Measurements from ENCODE around the gene SCAPER. TPM values are rescaled to one million over a fixed set of nuclear protein-coding genes. Genes with fewer than 3 reads are reported as not detected.

SCAPER gene
- total RNA-seq, 1 experiment from 2014 or later, result 14.7 TPM

GRCh38 chr15:76345583-76345879 lies 559.6 kb downstream of the SCAPER start:
- Histone ChIP-seq H3K4me3 (replicated peaks in 1 of 2; ENCODE audit: low read depth in 1 of 2, low read length in 2 of 2) (peak overlapping the region; percentile 52 to 62), H3K27me3 (ENCODE audit: insufficient read depth, low read length) (no peaks in the 10 kb centered on the region), H3K36me3 (ENCODE audit: control insufficient read depth in 1 of 2, insufficient read depth in 2 of 2, low read length in 2 of 2) (peaks cover 0 to 4% of the 10 kb centered on the region in 2 experiments; a peak in 2 of 4 replicates), H3K27ac (ENCODE audit: low read depth, low read length) (peak overlapping the region; percentile 63; the same call in 1 of the 2 replicates), H3K9me3 (ENCODE audit: control insufficient read depth in 1 of 2, insufficient read depth in 1 of 2, low read depth in 1 of 2, low read length in 2 of 2) (no peaks in the 10 kb centered on the region), H3K4me1 (ENCODE audit: control insufficient read depth in 1 of 2, insufficient read depth in 2 of 2, low read length in 2 of 2) (peaks cover 5 to 11% of the 10 kb centered on the region in 2 experiments; a peak in 2 of 4 replicates), H3K9me2 (ENCODE audit: insufficient read depth) (no peaks in the 10 kb centered on the region), H3K79me2 (ENCODE audit: insufficient read depth, low read length) (no peaks in the 10 kb centered on the region), H2AFZ (ENCODE audit: low read depth, low read length, poor library complexity, severe bottlenecking) (no peak overlapping the region), H3K9ac (ENCODE audit: low read length) (peak overlapping the region; percentile 67), H4K20me1 (ENCODE audit: insufficient read depth) (no peaks in the 10 kb centered on the region), H3K4me2 (ENCODE audit: low read length) (peak overlapping the region; percentile 84)
- POLR2A ChIA-PET, result interaction anchor here (0.8 to 6.6 kb wide), 2 partner anchors 9 to 521 kb away, joined by 3 to 39 read pairs; partner anchors contain the start of gene ISL2
- TSS peak; percentile 59 for BruUV-seq (replicated peaks)
- TF ChIP-seq YY1 (IDR thresholded peaks at IDR 0.05; ENCODE audit: extremely low read depth, insufficient replicate concordance, low read depth, low read length) (no peak), POLR2A (IDR thresholded peaks at IDR 0.05; ENCODE audit: borderline replicate concordance, extremely low read depth, insufficient read depth, insufficient read length) (no peak), SRF (IDR thresholded peaks at IDR 0.05; ENCODE audit: low read depth) (no peak), POLR2AphosphoS5 (IDR thresholded peaks at IDR 0.05; ENCODE audit: low read depth, low read length) (no peak), EGR1 (IDR thresholded peaks at IDR 0.05; ENCODE audit: low read depth) (no peak), ZFX (IDR thresholded peaks at IDR 0.05) (no peak)
- DNase-seq (ENCODE audit: low read depth, low spot score) (no peak), ATAC-seq (peak; percentile 19)
- CTCF ChIA-PET, result interaction anchor here (1.1 kb wide), 1 partner anchor 12 kb away, joined by 3 read pairs; no protein-coding TSS in a partner anchor
- RAD21 ChIA-PET (ENCODE audit: low non-redundant PET in 1 of 2, low total read pairs in 2 of 2, uncharacterized antibody in 2 of 2, unreplicated experiment in 2 of 2), result no interaction called here
- intact Hi-C loops (cut with micrococcal nuclease), result no loop called here

GRCh38 chr15:76344893-76345582 lies 560.1 kb downstream of the SCAPER start:
- Histone ChIP-seq H3K9me2 (ENCODE audit: insufficient read depth) (no peaks in the 10 kb centered on the region), H4K20me1 (ENCODE audit: insufficient read depth) (no peaks in the 10 kb centered on the region), H3K27ac (ENCODE audit: low read depth, low read length) (no peak overlapping the region), H3K4me1 (ENCODE audit: control insufficient read depth in 1 of 2, insufficient read depth in 2 of 2, low read length in 2 of 2) (peaks cover 5 to 11% of the 10 kb centered on the region in 2 experiments; a peak in 2 of 4 replicates), H3K36me3 (ENCODE audit: control insufficient read depth in 1 of 2, insufficient read depth in 2 of 2, low read length in 2 of 2) (peaks cover 0 to 4% of the 10 kb centered on the region in 2 experiments; a peak in 2 of 4 replicates), H3K9ac (ENCODE audit: low read length) (peak overlapping the region; percentile 67), H3K4me2 (ENCODE audit: low read length) (peak overlapping the region; percentile 84), H3K9me3 (ENCODE audit: control insufficient read depth in 1 of 2, insufficient read depth in 1 of 2, low read depth in 1 of 2, low read length in 2 of 2) (no peaks in the 10 kb centered on the region), H2AFZ (ENCODE audit: low read depth, low read length, poor library complexity, severe bottlenecking) (no peak overlapping the region), H3K27me3 (ENCODE audit: insufficient read depth, low read length) (no peaks in the 10 kb centered on the region), H3K4me3 (replicated peaks in 1 of 2; ENCODE audit: low read depth in 1 of 2, low read length in 2 of 2) (peak overlapping the region in 1 of 2 experiments; percentile 62; a peak in 1 of 4 replicates), H3K79me2 (ENCODE audit: insufficient read depth, low read length) (no peaks in the 10 kb centered on the region)
- TF ChIP-seq POLR2AphosphoS5 (IDR thresholded peaks at IDR 0.05; ENCODE audit: low read depth, low read length), result no peak
- TF ChIP-seq TCF7L2 (IDR thresholded peaks at IDR 0.05; ENCODE audit: borderline replicate concordance, extremely low read depth, insufficient read depth, insufficient read length), result no peak
- TF ChIP-seq SRF (IDR thresholded peaks at IDR 0.05; ENCODE audit: low read depth), result no peak
- no peak for TF ChIP-seq SIN3A (IDR thresholded peaks at IDR 0.05; ENCODE audit: low read depth)
- no peak for TF ChIP-seq ELF1 (IDR thresholded peaks at IDR 0.05; ENCODE audit: borderline replicate concordance, low read depth)
- no peak for TF ChIP-seq RAD21 (IDR thresholded peaks at IDR 0.05; ENCODE audit: low read depth)
- no peak for TF ChIP-seq ATF3 (IDR thresholded peaks at IDR 0.05)
- no peak for TF ChIP-seq MAX (IDR thresholded peaks at IDR 0.05)
- no peak for DNase-seq (ENCODE audit: low read depth, low spot score)
- intact Hi-C loops (cut with micrococcal nuclease), result no loop called here
- POLR2A ChIA-PET, result interaction anchor here (0.8 to 6.6 kb wide), 2 partner anchors 9 to 521 kb away, joined by 3 to 39 read pairs; partner anchors contain the start of gene ISL2
- no peak for ATAC-seq
- RAD21 ChIA-PET (ENCODE audit: low non-redundant PET in 1 of 2, low total read pairs in 2 of 2, uncharacterized antibody in 2 of 2, unreplicated experiment in 2 of 2), result no interaction called here
- BruUV-seq (replicated peaks), result no TSS peak
- CTCF ChIA-PET, result interaction anchor here (1.1 kb wide), 1 partner anchor 11 kb away, joined by 3 read pairs; no protein-coding TSS in a partner anchor

Measured in HCT116 (cell line).